ENCODE results near the gene CWC25. TPM values are rescaled to one million over a fixed set of nuclear protein-coding genes. Genes with fewer than 3 reads are reported as not detected.

CWC25 gene
- total and polyA plus RNA-seq, 4 donors = 20.1 to 21.4 (median 21.2) TPM

DNA sequence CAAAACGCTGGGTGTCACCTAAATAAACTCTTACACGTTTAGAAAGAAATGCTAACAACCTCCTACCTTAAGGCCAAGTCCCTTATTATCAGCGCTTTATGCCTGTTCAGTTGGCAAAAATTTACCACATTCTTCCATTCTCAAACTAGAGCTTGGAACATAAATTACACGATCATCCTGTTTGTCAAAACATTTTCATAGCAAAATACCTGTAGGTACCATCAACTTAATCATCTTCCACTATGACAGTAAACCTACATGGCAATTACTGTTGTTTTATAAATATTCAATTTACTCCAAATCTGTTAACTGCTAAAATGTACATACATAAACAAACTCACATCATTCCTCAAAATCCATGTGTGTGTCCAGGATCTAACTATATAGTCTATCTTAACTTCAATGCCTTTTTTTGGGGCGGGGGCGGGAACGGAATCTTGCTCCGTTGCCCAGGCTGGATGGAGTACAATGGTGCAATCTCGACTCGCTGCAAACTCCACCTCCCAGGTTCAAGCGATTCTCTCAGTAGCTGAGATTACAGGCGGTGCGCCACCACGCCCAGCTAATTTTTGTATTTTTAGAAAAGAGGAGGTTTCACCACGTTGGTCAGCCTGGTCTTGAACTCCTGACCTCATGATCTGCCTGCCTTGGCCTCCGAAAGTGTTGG is 24.0 kb upstream of the CWC25 start:
- H3K4me1 ChIP-seq (ENCODE audit: control insufficient read depth in 5 of 5, insufficient read depth in 5 of 5, low read length in 5 of 5) = peaks cover under 1 to 18% (median 14%) of the 10 kb centered on the region in 5 donors
- no peaks in the 10 kb centered on the region for H3K27me3 ChIP-seq (ENCODE audit: control insufficient read depth in 3 of 3, insufficient read depth in 3 of 3, low read length in 2 of 3)
- ATAC-seq (ENCODE audit: insufficient read depth, low FRiP score) (no peak), DNase-seq (no peak)
- TF ChIP-seq, protein P1, sequence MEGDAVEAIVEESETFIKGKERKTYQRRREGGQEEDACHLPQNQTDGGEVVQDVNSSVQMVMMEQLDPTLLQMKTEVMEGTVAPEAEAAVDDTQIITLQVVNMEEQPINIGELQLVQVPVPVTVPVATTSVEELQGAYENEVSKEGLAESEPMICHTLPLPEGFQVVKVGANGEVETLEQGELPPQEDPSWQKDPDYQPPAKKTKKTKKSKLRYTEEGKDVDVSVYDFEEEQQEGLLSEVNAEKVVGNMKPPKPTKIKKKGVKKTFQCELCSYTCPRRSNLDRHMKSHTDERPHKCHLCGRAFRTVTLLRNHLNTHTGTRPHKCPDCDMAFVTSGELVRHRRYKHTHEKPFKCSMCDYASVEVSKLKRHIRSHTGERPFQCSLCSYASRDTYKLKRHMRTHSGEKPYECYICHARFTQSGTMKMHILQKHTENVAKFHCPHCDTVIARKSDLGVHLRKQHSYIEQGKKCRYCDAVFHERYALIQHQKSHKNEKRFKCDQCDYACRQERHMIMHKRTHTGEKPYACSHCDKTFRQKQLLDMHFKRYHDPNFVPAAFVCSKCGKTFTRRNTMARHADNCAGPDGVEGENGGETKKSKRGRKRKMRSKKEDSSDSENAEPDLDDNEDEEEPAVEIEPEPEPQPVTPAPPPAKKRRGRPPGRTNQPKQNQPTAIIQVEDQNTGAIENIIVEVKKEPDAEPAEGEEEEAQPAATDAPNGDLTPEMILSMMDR (IDR thresholded peaks at IDR 0.05; ENCODE audit: control extremely low read depth, extremely low read depth) = no peak
- 82 to 83% methylated on average over 16 of the region's 16 CpGs for WGBS, 2 donors
- H3K9me3 ChIP-seq (ENCODE audit: control insufficient read depth in 4 of 4, insufficient read depth in 3 of 4, low read length in 3 of 4) = no peaks in the 10 kb centered on the region
- peaks cover 35 to 41% (median 39%) of the 10 kb centered on the region in 4 donors for H3K36me3 ChIP-seq (ENCODE audit: control insufficient read depth in 4 of 4, insufficient read depth in 4 of 4, low read length in 4 of 4)
- no peak overlapping the region for H3K27ac ChIP-seq (ENCODE audit: low read depth in 1 of 2, low read length in 1 of 2)
- H3K9ac ChIP-seq (ENCODE audit: insufficient read depth in 1 of 2, low read length in 2 of 2) = no peak overlapping the region
- H3K4me3 ChIP-seq = no peak overlapping the region

GRCh38 chr17:38848557-38848891 is 23.4 kb upstream of the CWC25 start:
- ATAC-seq (ENCODE audit: insufficient read depth, low FRiP score) = no peak

GRCh38 chr17:38844261-38844757 is 19.2 kb upstream of the CWC25 start:
- DNase-seq (no peak), ATAC-seq (ENCODE audit: insufficient read depth, low FRiP score) (no peak)
- Histone ChIP-seq H3K9ac (ENCODE audit: insufficient read depth in 1 of 2, low read length in 2 of 2) (no peak overlapping the region), H3K27me3 (ENCODE audit: control insufficient read depth in 3 of 3, insufficient read depth in 3 of 3, low read length in 2 of 3) (no peaks in the 10 kb centered on the region), H3K4me3 (no peak overlapping the region), H3K9me3 (ENCODE audit: control insufficient read depth in 4 of 4, insufficient read depth in 3 of 4, low read length in 3 of 4) (no peaks in the 10 kb centered on the region), H3K4me1 (ENCODE audit: control insufficient read depth in 5 of 5, insufficient read depth in 5 of 5, low read length in 5 of 5) (no peaks in the 10 kb centered on the region), H3K36me3 (ENCODE audit: control insufficient read depth in 4 of 4, insufficient read depth in 4 of 4, low read length in 4 of 4) (peaks cover 7 to 17% (median 11%) of the 10 kb centered on the region in 4 donors), H3K27ac (ENCODE audit: low read depth in 1 of 2, low read length in 1 of 2) (no peak overlapping the region)
- 79 to 83% methylated on average over 13 of the region's 13 CpGs for whole genome bisulfite sequencing, 2 donors
- TF ChIP-seq, protein P1 (IDR thresholded peaks at IDR 0.05; ENCODE audit: control extremely low read depth, extremely low read depth) = no peak

More at GRCh38 chr17:38848557-38848891, 23.4 kb upstream of the CWC25 start:
- TF ChIP-seq, protein P1 (IDR thresholded peaks at IDR 0.05; ENCODE audit: control extremely low read depth, extremely low read depth) = no peak
- H3K36me3 ChIP-seq (ENCODE audit: control insufficient read depth in 4 of 4, insufficient read depth in 4 of 4, low read length in 4 of 4) = peaks cover 35 to 41% (median 39%) of the 10 kb centered on the region in 4 donors
- H3K27ac ChIP-seq (ENCODE audit: low read depth in 1 of 2, low read length in 1 of 2) = no peak overlapping the region
- WGBS, 2 donors = 98 to 100% methylated on average over 1 of the region's 1 CpG
- no peaks in the 10 kb centered on the region for H3K27me3 ChIP-seq (ENCODE audit: control insufficient read depth in 3 of 3, insufficient read depth in 3 of 3, low read length in 2 of 3)
- H3K9me3 ChIP-seq (ENCODE audit: control insufficient read depth in 4 of 4, insufficient read depth in 3 of 4, low read length in 3 of 4) = no peaks in the 10 kb centered on the region
- H3K9ac ChIP-seq (ENCODE audit: insufficient read depth in 1 of 2, low read length in 2 of 2) = no peak overlapping the region
- no peak overlapping the region for H3K4me3 ChIP-seq
- H3K4me1 ChIP-seq (ENCODE audit: control insufficient read depth in 5 of 5, insufficient read depth in 5 of 5, low read length in 5 of 5) = peaks cover 0 to 18% (median 14%) of the 10 kb centered on the region in 5 donors
- no peak for DNase-seq
